ENCODE measurements around the gene ZFYVE21.

The ZFYVE21 gene

DNA sequence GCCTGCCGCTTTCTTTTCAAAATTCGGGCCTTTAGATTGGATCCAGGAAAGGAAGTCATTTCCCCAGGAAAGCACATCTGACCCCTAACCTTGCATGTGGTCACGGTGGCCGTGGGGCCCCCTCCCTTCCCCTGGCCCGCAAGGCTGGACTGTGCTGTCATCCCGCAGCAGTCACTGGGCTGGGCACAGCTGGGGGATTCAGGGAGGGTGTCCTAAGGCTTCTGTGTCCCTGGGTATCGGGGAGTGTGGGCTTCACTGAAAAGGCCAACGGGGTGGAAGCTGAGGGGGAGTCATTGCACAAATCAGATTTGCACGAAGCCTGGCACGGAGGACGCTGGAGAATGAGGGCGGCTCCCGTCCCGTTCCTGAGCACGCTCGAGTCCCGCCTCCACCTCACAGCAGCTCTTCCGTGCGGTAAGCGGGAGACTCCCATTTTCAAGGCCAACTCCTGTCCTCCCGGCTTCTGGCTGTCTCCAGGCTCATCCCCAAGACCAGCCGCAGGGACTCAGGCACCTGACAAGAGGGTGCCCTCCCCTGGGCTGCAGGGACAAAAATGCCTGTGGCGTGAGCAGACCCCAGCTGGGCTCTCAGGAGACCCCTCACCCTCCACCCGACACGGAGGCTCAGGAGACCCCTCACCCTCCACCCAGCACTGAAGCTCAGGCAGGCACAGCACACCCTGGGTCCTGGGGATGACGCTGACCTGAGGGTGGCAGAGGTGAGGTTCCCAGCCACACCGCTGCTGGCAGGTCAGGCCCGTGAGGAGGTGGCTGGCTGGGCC, 9.9 kb upstream of the ZFYVE21 start:
- no peak for DNase-seq (ENCODE audit: low spot score)

DNA sequence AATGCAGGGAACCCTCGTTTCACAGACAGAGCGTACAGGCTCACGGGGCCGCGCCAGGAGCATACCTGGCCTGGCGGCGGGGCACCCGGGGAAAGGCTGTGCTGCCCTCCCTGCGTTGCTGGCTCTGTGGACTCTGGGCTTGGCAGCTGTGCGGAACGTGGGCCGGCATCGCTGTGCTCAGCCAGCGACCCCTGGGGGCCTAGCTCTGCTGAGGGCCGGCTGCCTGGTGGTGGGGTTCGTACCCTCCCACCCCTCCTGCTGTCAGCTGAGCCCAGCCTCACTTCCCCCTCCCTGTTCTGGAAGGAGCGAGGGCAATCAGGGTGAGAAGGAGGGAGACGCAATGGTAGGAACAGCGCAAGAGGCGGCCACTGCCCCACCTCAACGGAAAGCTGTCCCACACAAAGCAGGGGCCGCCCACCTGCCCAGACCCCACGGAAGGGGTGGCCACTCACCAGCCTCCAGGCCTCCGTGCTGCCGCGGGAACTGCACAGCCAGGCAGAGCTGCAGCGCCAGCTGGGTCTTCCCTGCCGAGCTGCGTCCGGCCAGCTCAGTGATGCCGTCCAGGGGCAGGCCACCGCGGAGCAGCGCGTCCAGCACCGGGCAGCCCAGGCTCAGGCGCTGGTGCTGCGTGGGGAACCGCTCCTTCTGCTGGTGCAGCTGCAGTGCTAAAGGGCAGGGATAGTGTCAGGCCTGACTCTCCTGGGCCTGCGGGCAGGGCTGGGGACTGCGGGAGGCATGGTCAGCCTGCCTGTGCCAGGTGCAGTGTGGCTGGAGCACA, 8.9 kb upstream of the ZFYVE21 start:
- DNase-seq (ENCODE audit: low spot score) = no peak

- DNase-seq (ENCODE audit: low spot score) = no peak
Observed at GRCh38 chr14:103707329-103708263, 8.0 kb upstream of the ZFYVE21 start.

DNA sequence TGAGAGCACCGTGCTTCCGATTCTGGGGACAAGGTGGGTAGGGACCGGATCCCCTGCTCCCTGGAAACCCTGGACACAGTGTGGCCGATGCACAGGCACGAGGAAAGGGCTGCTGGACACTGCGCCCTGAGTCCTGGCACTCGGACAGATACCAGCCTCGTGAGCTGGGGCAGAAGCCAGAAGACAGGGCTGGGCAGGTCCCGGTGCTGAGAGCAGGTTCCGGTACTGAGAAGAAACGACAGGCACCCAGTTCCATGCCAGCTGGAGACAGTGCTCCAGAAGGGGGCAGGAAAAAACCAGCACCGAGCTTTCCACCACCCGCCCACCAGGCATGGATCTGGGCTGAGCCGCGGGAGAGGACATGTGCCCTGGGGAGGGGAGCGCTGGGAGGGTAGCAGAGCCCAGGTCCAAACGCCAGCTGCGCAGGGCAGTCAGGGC, 6.8 kb upstream of the ZFYVE21 start:
- no peak for DNase-seq (ENCODE audit: low spot score)

GRCh38 chr14:103709814-103710213, 5.8 kb upstream of the ZFYVE21 start:
- no peak for DNase-seq (ENCODE audit: low spot score)

DNA sequence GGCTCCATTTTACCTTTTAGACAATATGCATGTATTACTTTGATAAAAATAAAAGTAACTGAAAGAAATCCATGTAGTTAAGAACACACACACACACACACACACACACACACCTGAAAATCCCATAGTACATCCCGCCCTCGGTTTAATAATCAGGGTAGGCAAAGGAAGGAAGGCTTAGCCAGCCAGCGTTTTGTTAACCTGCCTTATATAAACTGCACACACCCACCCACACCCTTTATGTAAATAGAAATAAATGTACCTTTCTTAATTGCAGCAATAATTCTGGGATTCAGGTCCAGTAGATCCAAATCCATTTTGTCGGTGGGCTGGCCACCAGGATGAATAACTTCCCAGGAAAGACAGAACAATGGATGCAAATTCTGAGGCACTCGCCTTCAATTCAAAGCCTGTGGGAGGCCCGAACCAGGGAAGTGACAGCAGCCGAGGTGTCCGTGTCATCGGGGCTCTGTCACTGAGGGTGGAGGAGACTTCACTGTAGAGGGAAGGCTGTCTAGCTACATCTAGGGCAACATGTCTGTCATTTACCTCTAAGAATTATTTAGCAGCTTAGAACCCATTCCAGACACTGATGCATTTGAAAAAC, 4.7 kb upstream of the ZFYVE21 start:
- no peak for DNase-seq (ENCODE audit: low spot score)

DNA sequence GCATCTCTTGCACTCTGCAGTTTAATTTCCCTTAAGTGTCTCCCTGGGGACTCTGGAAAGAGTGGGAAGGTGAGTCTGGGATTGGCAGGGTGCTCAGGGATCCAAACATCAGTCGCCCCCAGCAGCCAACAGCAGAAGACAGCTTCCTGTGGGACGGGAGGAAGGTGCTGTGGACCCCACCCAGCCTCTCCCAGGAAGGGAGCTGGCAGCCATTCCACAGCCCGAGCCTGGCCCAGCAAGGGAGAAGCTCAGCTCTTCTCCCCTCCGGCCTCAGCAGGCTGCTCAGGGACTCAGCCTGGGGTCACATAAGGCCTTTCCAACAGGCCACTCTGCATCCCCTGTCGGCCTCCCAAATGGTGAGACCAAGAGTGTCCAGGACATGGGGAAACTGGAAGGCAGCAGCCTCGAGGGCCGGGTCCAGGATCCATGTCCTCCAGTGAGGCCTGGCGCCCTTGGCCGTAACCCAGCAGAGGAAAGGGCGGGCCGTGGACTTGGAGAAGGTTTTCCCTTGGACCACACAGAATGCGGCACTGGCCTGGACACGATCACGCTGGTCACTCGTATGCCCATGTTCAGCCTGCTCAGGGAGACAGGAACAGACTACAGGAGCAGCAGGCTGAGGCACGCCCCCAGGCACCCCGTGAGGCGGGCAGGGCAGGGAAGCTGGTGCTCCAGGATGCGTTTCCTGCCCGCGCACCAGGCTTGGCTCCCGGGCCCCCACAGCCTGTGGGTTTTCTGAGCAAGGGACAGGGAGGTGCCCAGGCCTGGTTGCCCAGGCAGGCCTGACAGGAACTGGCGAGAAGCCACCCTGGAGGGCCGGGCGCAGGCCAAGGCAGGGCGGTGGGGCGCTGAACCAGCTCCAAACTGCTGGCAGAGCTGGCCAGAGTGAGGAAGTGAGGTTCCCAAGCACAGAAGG, 3.8 kb upstream of the ZFYVE21 start:
- no peak for DNase-seq (ENCODE audit: low spot score)

DNA sequence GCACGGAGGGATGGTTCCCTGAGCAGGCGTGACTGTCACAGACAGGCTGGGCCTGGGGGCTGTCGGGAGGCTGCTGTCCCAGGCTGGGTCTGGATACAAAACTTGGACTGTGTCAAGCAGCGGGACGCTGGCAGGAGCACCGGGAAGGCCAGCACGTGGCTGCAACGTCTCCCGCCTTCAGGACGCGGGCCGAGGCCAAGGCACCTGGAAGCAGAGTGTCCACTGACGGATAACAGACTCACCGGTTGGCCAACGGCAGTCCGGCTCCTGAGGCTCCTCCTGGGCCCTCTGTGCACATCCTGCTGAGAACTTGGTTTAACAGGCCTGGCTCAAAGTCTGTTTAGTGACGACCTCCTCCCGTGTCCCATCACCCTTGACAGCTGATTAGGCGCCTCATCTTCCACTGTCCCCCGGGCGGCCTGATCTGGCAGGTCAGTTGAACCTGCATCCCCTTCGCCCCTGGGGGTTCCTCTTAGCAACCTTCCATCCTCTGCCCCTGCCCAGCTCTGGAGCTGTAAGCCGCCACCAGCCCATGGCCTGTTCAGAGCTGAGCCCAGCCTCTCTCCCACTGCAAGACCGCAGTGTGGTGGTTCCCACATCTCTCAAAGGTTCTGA, 2.9 kb upstream of the ZFYVE21 start:
- no peak for DNase-seq (ENCODE audit: low spot score)

DNA sequence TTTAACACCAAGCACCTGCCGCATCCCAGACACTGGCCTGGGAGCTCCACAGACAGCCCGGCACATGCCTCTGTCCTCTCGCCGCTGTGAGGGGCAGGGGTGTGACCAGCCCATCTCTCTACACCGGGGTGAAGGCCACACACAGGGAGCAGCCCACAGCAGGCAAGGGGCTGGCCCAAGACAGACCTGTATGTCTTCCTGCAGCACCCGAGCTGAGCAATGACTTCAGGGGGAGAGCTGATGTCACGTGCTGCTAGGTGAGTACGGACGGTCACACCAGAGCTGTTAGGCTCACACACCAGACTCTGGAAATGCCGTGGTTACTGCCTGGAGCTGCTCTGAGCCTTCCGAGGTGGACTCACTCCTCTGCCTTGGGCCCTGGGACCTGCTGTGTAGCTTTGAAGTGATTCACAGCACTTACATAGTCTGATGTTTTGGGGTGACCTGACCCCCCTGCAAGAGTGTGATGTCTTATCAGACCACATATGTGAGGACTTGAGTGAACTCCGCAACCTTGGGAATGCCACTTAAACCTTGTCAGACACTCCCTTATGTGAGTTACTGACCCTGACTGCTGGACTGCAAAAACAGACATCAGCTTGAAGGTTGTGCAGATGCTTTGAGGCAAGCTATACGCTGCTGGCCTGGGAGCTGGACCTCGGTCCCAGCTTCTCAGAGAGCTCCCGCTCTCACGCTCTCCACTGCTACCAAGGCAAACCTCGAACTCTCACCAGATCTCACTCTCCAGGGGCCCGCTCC, 2.1 kb upstream of the ZFYVE21 start:
- DNase-seq (ENCODE audit: low spot score) = no peak

- DNase-seq (ENCODE audit: low spot score) = no peak
Observed at GRCh38 chr14:103714063-103714724, 1.4 kb upstream of the ZFYVE21 start.

GRCh38 chr14:103716091-103716801, 636 bp downstream of the ZFYVE21 start:
- no peak for DNase-seq (ENCODE audit: low spot score)

GRCh38 chr14:103716899-103717411, 1.3 kb downstream of the ZFYVE21 start:
- DNase-seq (ENCODE audit: low spot score) = no peak

GRCh38 chr14:103718572-103718971, 3.0 kb downstream of the ZFYVE21 start:
- no peak for DNase-seq (ENCODE audit: low spot score)

- no peak for DNase-seq (ENCODE audit: low spot score)
Observed at GRCh38 chr14:103719751-103720150, 4.1 kb downstream of the ZFYVE21 start.

GRCh38 chr14:103721334-103722120, 5.9 kb downstream of the ZFYVE21 start:
- no peak for DNase-seq (ENCODE audit: low spot score)

GRCh38 chr14:103723748-103724081, 8.1 kb downstream of the ZFYVE21 start:
- no peak for DNase-seq (ENCODE audit: low spot score)

DNA sequence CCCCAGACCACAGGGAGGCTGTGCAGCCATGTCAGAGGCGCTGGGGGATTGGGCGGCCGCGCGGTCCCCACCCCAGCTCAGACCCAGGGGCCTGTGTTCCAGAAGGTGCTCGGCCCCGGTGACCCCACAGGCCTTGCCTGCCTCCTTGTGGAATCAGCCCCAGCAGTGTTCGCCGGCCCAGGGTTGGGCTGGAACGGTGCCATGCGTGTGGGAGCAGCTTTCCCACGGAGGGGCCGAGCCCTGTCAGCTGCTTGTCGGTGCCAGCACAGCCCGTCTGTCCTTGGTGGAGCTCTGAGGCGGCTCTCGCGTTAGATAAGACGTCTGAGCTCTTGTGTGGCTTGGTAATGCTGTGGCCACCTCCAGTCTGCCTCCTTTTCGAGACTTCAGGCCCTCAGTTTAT, 8.5 kb downstream of the ZFYVE21 start:
- no peak for DNase-seq (ENCODE audit: low spot score)

Data from ecto neural progenitor cell (in vitro differentiated cells).